Hepatic stellate cell (primary cell): ENCODE results near the gene ZC3H10.

ENCODE experiments used
- DNase-seq: peaks from one replicate; pipeline ENCODE4 v3.0.0; 2011; ENCODE audit warnings: low spot score

Gene ZC3H10

DNA sequence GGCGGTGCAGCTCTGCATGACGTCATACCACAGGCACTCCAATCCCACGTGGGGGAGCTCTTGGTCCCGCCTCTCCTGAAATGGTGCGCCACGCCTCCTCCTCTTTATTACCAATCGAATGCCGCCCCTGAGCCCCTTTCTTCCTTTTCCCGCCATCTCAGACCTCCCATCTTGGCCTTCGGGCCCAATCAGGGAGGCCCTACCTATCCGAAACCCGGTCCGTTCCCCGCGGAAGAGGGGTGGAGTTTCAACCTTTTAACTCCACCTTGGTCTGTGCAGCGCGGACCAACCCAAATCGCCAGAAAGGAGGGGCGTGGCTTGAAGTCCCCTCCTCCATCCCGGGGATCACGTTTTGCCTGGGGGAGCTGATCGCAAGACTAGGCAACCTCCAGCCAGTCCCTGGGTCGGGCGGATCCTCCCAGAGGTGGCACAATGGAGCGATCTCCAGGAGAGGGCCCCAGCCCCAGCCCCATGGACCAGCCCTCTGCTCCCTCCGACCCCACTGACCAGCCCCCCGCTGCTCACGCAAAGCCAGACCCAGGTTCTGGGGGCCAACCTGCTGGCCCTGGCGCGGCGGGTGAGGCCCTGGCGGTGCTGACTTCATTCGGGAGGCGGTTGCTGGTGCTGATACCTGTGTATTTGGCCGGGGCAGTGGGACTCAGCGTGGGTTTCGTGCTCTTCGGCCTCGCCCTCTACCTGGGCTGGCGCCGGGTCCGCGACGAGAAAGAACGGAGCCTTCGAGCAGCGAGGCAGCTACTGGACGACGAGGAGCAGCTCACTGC is 10.0 kb downstream of the ZC3H10 start, which contains the start of gene ESYT1:
Gene ESYT1, plus strand, starts transcription at position 380 of the 782 bp plus-strand sequence. Its CDS starts 53 bp downstream, at position 433.
- DNase-seq = peak; percentile 98

DNA sequence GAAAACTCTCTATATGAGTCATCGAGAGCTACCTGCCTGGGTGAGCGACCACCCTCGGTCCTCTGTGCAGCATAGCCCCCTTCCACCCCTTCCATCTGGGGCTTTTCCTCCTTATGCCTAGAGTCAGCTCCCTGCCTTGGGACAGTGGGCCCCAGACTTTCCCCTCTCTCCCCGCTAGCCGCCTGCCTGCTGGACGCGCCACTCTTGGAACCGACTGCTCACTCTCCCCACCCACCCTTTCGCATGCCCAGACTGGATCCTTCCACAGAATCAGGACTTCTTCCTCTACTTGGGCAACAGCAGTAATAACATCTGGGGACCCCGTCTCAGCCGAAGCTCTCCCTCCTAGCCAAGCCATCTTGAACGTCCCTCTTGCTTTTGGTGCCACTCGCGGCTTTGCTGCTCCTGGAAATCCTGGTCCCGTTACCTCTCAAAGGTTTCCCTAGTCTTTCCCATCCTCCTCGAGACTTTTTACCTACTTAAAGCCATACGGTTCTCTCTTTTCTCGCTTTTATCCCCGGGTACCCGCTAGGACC is 10.7 kb downstream of the ZC3H10 start:
- peak; percentile 47 for DNase-seq

DNA sequence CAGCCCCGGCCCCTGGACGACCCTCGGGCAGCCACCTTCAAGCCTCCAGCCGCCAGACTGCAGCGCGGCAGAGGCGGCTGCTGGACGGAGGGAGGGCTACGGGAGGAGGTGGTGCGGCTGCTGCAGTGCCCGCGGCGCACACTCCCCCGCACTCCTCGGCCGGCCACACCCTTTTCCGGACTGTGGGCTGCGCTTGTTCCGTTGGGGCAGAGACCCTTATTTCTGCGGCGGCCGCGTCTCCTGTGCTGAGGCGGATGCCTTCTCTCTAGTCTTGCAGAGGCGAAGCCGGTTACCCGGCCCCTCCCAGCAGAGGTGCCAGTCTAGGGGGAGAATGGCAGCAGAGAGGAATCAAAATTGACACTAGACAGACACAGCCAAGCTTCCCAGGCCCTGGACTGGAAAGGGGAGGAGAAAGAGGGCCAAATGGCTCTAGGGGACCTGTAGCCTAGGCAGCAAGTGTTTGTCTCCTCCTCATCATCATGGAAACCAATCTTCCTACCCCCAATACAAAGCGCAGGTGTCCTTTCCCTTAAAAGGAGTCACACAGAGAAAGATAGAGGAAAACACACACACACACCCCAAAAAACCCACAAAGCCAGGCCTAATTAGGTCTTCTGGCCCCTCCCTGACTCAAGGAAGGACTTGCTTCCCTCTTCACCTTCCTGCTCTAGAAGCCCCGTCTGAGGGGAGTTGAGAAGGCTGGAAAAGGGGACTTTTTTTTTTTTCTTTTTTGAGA is 11.3 kb downstream of the ZC3H10 start:
- peak; percentile 60 for DNase-seq

DNA sequence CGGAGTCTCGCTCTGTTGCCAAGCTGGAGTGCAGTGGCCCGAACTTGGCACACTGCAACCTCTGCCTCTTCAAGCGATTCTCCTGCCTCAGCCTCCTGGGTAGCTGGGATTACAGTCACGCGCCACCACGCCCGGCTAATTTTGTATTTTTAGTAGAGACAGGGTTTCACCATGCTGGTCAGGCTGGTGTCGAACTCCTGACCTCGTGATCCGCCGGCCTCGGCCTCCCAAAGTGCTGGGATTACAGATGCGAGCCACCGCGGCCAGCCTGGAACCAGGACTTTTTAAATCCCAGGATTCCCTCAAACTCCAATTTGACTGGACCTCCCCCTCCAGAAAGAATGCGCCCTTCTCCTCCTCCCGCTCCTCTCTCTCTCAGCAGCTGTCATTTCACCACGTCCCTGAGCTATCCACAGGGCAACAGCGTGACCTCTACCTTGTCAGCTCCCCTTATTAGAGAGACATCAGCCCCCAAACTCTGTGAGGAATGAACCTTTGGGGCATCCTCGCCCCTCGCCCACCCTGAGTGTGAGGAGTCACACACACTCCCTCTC is 12.0 kb downstream of the ZC3H10 start:
- DNase-seq = no peak

DNA sequence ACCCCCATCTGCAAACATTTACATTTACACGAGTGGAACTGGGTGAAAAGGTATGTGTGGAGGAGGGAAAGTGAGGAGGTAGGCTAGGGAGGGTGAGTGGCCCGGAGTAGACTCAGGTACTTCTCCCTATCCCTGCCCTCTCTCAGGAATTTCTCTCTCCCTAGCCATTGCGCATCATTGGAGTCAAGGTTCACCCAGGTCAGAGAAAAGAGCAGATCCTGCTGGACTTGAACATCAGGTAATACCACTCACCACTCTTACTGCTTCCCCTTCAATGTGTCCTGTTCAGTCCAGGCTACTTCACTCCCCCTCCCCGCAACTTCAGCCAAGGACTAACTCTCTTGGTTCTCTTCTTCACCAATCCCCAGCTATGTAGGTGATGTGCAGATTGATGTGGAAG is 12.8 kb downstream of the ZC3H10 start:
- DNase-seq = no peak

DNA sequence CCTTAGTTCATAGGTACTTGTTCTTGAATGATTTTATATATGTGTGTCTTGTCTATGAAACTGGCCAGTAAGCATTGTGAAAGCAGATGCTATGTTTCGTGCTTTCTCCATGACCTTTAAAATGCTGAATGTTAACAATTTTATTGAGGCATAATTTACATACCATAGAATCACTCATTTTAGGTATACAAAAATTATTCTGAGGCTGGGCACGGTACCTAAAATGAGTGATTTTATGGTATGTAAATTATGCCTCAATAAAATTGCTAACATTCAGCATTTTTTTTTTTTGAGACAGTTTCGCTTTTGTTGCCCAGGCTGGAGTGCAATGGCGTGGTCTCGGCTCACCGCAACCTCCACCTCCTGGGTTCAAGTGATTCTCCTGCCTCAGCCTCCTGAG is 16.8 kb downstream of the ZC3H10 start:
- DNase-seq = no peak

DNA sequence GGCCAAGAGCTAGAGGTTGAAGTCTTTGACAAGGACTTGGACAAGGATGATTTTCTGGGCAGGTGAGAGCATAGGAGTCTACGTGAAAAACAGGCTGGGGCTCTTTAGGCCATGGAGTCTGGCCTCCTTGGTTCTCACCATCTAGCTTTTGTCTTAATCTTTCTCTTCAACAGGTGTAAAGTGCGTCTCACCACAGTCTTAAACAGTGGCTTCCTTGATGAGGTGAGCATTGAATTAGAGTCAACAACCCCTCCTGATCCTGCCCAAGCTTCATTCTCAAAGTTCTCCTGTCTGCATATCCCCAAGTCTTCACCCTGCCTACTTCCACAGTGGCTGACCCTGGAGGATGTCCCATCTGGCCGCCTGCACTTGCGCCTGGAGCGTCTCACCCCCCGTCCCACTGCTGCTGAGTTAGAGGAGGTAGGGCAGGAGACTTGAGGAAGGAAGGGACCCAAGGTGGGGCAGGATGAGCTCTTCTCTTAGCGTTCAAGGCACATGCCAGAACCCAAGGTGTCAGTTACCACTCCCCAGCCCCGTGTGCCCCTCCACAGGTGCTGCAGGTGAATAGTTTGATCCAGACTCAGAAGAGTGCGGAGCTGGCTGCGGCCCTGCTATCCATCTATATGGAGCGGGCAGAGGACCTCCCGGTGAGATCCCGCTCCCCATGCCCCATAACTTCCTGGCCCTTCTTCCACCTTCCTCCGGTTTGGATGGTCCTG is 19.9 kb downstream of the ZC3H10 start:
- no peak for DNase-seq

DNA sequence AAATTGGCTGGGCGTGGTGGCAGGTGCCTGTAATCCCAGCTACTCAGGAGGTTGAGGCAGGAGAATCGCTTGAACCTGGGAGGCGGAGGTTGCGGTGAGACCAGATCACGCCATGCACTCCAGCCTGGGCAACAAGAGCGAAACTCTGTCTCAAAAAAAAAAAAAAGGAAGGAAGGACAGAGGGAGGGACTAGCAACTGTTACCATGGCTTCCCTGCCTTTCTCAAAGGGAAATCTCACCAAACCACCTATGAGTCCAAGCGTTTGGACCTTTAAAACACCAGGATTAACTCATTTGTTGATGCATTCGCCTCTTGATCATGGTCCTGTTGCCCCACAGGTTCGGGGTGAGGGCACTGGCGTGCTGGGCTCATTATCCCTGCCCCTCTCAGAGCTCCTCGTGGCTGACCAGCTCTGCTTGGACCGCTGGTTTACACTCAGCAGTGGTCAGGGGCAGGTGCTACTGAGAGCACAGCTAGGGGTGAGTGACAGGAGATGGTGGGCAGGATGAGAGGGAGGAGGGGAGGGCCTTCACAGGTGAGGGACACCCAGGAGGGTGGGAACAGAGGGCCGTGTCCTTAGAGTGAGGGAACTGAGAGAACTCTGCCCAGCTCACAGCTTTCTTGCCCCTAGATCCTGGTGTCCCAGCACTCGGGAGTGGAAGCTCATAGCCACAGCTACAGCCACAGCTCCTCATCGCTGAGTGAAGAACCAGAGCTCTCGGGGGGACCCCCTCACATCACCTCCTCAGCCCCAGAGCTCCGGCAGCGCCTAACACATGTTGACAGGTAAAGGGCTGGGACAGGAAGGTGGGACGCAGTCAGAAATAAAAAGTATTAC is 24.1 kb downstream of the ZC3H10 start:
- DNase-seq = no peak

DNA sequence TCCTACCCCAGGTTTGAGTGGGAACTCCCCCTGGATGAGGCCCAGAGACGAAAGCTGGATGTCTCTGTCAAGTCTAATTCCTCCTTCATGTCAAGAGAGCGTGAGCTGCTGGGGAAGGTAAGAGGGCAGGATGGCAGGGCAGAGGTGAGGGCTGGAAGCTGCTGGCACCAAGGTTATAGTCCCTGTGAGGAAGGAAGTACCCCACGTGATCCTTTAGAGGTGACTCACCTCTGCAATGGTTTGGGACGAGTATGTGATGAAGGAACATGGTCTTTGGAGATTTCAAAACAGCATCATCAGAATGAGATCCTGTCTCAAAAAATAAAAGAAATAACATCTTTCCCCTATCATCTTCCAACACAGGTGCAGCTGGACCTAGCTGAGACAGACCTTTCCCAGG is 25.2 kb downstream of the ZC3H10 start:
- no peak for DNase-seq

DNA sequence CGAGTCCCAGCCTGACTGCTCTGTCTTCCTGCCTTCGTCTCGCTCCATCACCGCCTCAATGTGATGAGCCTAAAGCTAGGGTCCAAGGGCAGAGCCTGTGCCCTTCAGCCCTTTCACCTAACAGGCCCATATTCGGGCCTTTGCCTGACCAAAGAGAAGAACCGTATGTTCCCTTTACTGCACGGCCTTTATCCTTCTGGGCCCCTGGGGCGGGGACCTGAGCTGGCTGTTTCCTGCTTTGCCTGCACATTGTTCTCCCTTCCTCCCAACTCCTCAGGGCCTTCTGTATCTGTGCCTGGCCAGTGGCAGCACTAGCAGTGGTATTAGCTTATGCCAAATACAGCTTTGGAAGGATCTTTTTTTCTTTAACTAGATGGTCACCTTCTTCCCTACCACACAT is 25.8 kb downstream of the ZC3H10 start:
- DNase-seq = no peak

DNA sequence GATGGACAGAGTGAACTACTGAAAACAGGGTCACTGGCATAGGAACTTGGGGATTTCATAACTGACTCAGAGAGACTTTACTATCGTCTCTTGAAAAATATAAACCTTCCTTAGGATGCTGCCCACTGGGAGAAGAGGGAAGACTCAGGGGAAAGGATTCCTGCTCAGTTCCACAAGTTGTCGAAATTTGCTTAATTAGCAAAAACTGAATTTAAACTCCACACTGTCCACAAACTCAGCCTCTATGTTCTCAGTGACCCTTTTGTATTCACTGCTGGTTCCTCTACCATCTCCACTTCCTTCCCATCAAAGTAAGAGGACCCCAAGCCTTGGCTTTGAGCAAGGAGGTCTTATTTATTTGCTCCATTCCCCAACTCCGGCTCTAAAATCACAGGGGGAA is 27.2 kb downstream of the ZC3H10 start:
- DNase-seq = no peak

DNA sequence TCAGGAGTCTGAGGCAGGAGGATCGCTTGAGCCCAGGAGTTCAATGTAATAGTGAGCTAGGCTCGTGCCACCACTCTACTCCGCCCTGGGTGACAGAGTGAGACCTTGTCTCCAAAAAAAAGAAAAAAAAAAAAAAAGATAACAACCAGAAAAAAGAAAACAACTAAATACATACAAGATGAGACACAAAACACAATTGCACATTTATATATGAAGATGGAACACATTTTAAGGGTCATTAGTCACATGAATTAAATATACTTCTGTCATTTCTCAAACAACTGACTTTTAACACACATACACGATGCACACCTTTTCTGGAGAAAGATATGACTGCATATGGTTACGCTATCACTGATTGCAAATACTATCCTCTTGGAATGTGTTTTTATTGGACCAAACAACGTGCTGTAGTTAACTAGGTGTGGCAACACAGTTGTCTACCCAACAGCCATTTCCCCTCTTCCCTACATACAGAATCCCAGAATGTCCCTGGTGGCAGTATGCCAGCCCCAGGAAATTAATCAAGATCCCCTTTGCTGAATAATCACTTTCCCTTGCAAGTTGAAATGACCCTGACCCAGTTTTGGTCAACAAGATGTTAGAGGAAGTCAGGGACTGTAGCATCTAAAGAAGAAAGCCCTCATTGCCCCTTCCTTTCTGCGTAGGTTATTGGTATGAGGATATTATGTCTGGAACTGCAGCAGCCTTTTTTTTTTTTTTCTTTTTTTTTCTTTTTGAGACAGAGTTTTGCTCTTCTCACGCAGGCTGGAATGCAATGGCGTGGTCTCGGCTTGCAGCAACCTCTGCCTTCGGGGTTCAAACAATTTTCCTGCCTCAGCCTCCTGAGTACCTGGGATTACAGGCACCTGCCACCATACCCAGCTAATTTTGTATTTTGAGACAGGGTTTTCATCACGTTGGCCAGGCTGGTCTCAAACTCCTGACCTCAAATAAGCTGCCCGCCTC is 28.7 kb downstream of the ZC3H10 start:
- DNase-seq = no peak

DNA sequence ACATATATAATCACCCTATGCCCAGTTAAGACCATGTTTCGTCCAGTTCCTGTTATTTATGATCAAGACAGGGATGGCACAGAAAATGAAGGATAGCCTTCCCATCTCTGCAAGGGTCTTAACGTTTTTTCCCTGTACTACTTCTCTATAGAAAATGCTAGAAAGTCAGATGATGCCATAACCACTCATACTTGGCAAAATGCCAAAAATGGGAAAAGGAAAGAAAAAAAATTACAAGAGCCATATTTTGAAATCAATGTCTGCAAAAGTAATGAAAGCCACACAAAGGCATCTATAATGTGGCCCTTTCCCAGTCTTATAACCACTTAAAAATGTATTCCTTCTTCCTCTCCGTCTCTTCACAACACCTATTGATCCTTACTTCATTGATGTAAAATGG is 32.5 kb downstream of the ZC3H10 start:
- DNase-seq = no peak

DNA sequence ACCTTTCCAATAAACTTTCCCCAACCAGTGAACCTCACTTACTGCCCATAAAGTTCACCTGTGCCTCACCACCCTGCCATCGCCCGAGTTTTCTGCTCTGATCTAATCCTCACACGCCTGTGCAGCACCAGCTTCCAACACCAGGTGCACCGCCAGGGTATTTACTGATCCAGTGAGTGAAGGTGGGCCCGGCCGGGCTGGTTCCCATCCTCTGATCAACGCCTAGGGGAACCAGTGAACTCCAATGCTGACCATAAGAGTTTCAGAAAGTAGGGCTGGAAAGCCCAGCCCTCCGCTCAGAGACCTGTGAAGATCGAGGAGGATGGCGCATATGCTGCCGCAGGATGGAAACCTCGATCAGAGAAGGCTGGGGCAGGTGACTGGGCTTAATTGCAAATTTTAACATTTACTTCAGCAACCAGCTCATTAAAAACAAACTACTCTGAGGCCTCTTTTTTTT is 33.6 kb downstream of the ZC3H10 start:
- DNase-seq = no peak

DNA sequence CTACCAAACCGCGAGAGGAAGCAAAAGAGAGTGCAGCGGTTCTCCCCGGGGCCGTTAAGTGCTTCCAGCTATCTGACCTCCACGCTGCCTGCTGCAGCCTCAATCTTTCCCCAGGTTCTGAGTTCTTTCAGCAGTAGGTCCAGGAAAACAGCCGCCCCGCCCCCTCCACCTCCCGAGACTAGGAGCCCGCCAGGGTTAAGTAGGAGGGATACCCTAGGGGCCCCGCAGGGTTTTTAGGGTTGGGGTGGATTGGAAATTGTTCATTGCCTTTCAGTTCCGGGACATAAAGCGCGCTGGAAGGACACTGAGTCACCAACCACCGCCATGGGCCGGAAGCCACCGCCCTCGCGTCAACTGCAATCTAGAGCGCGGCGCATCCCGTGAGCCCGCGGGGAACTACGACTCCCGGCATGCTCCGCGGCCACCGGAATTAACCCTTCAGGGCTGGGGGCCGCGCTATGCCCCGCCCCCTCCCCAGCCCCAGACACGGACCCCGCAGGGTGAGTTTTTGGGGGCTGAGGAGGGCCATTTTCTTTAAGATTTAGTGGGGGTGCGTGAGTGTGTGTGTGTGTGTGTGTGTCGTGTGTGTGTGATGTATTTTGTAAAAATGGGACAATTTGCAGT is 34.2 kb downstream of the ZC3H10 start, which contains the start of gene MYL6B:
Gene MYL6B, plus strand, starts transcription at position 456 of the 624 bp plus-strand sequence. CDS start 1,332 bp downstream, outside the sequence.
- DNase-seq = peak; percentile 95

DNA sequence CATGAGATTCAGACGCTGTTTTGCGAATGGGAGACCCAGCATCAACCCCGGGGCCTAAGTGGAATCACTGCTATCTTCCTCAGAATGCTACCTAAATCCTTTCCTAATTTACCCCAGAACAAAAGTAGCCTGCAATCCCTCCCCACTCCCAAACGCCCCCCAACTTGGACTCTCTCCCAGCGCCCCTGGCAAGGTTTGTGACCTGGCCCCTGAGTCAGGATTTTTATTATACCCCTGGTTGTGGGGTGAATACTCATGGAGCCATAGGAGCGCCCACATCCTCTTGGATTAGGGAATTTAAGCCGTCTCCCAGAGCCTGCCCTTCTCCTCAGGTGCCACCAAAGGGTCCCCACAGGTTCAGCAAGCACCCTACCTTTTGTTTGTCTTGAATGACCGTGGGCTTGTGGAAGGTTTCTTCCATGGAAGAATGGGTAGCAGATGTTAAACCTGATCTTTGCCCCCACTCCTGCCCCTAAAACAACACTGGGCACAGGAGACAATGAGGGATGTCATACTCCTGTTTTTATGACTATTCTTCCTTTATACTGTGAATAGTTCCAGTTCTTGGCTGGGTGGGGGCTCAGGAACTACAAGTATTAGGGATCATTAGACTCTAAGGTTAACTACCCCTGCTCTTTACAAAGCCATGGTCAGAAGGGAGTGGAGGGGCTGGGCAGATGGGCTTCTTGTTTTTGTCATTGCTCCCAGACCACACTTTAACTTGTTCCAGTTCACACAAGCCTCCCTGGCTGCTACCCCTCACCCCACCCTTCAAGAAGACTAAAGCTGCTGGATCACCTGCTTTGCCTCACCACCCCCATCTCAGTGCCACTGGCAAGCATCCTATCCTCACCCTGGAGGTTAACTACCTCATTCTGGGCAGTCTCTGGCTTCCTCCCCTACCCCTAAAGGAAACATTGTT is 35.0 kb downstream of the ZC3H10 start:
- no peak for DNase-seq

DNA sequence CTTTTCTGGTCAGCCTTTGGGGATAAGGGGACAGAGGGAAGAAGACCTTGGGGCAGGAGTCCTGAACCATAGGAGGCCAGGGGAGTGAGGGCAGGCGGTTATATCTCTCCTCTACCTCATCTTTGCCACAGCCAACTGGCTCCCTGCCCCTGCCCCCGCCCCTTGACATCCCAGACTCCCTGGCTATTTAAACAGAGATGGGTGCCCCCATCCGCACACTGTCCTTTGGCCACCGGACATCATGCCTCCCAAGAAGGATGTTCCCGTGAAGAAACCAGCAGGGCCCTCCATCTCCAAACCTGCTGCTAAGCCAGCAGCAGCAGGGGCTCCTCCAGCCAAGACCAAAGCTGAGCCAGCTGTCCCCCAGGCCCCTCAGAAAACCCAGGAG is 35.6 kb downstream of the ZC3H10 start:
- no peak for DNase-seq

DNA sequence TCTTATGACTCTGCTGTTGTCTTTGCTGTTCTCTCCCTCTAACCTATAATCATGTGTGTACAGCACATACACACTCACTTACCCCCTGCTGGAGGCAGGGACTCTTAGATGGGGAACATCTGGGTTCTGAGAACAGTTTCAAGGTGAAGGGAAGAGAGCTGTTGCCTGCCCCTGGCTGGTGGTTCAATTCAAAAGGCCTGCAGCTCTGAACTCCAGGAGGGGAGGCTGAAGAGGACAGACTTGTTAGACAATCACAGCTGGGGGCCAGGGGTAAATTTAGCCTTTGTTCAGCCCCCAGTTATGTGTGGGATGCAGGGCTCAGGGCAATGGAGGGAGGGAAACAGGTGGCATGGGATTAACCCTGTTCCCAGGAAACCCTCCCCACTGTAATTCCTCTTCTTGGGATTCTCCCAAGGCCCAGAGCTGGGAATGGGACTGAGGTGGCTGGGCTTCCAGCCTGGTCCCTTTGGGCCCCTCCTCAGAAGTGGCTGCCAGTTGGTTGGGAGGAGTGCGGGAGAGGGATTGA is 36.2 kb downstream of the ZC3H10 start:
- DNase-seq = no peak
